Panc1 (cell line): ENCODE data around the gene IFITM1. TPM values are rescaled to one million over a fixed set of nuclear protein-coding genes. Genes with fewer than 3 reads are reported as not detected.
"Not testable (repeated sequence)": the region's sequence is repeated elsewhere in the genome, so short reads cannot be mapped to it uniquely, and the experiment has no call there.

Experiments used
- ATAC-seq: fragments of 200-7000 bp; cut with Tn5 transposase; 2 replicates; pipeline ENCODE4 v1.9.1; 2020; ENCODE audit warnings: mild to moderate bottlenecking, moderate library complexity
- BruUV-seq: library from RNA; stranded (reverse); fragments of 400-500 nt; replicated peaks from 2 replicates; lab custom pipeline; 2021; lab: Mats Ljungman, UMichigan
- CTCF ChIA-PET: fragments of 300-600 bp; sonication (Branson Sonifier 250); formaldehyde crosslinking; loops from one replicate; lab custom pipeline; 2022; ENCODE audit warnings: antibody characterized with exemption; lab: Charles Lee
- POLR2A ChIA-PET: fragments of 300-600 bp; sonication (Branson Sonifier 250); formaldehyde crosslinking; loops from one replicate; lab custom pipeline; 2022; ENCODE audit warnings: antibody characterized with exemption; lab: Charles Lee
- DNase-seq: peaks from one replicate; pipeline ENCODE4 v3.0.0-alpha.2; 2010; ENCODE audit warnings: low read depth, low spot score
- H3K27ac ChIP-seq: 2 replicates; pipeline ENCODE4 v1.5.1; 2011; ENCODE audit warnings: mild to moderate bottlenecking, low read length, inconsistent platforms
- H3K27me3 ChIP-seq: fragments of 200-500 bp; sonication (Bioruptor generic); 2 replicates; pipeline ENCODE4 v1.6.0; 2014; ENCODE audit warnings: low read length, inconsistent platforms; ENCODE audit not compliant: control insufficient read depth, insufficient read depth
- H3K36me3 ChIP-seq: fragments of 200-500 bp; sonication (Bioruptor generic); 2 replicates; pipeline ENCODE4 v1.5.1; 2014; ENCODE audit warnings: inconsistent platforms, mild to moderate bottlenecking, low read length, moderate library complexity; ENCODE audit not compliant: control insufficient read depth, insufficient read depth
- H3K4me1 ChIP-seq: 2 replicates; pipeline ENCODE4 v1.5.1; 2011; ENCODE audit warnings: inconsistent platforms, mild to moderate bottlenecking, low read length, moderate library complexity; ENCODE audit not compliant: control insufficient read depth, insufficient read depth
- H3K4me3 ChIP-seq, 2 experiments: 2 replicates each; pipeline ENCODE4 v1.5.1; 2011 to 2012; ENCODE audit warnings: low read depth in 2 of 2, low read length in 2 of 2, mild to moderate bottlenecking in 2 of 2, inconsistent platforms in 1 of 2, moderate library complexity in 1 of 2
- H3K9me3 ChIP-seq: fragments of 200-500 bp; sonication (Bioruptor generic); 2 replicates; pipeline ENCODE4 v1.5.1; 2014; ENCODE audit warnings: low read depth, mild to moderate bottlenecking, inconsistent platforms, low read length, moderate library complexity; ENCODE audit not compliant: control insufficient read depth, insufficient read depth
- CTCF ChIP-seq: fragments of 450-650 bp; IDR thresholded peaks from 2 replicates; pipeline ENCODE4 v1.5.1; 2017; ENCODE audit warnings: mild to moderate bottlenecking
- POLR2AphosphoS5 ChIP-seq: IDR thresholded peaks from 2 replicates; pipeline ENCODE4 v1.6.1; 2012; ENCODE audit warnings: mild to moderate bottlenecking, low read depth, low read length, moderate library complexity
- REST ChIP-seq, 2 experiments: IDR thresholded peaks; 2 replicates each; pipeline ENCODE4 v1.6.1; 2011 to 2012; ENCODE audit warnings: low read depth in 2 of 2, control low read depth in 1 of 2, low read length in 1 of 2, mild to moderate bottlenecking in 1 of 2, moderate library complexity in 1 of 2; ENCODE audit not compliant: insufficient read depth in 1 of 2
- SIN3A ChIP-seq: IDR thresholded peaks from 2 replicates; pipeline ENCODE4 v1.6.1; 2012; ENCODE audit warnings: low read depth, mild to moderate bottlenecking, low read length, moderate library complexity, borderline replicate concordance; ENCODE audit not compliant: insufficient read depth
- TCF7L2 ChIP-seq: IDR thresholded peaks from 2 replicates; pipeline ENCODE4 v1.6.1; 2011; ENCODE audit warnings: mild to moderate bottlenecking, low read depth, low read length, inconsistent platforms
- in situ Hi-C: cut with HindIII; loops from 2 replicates; pipeline ENCODE4 v1.10.0; 2016; ENCODE audit warnings: low sequenced_read_pairs, low pct_unique_long_range_greater_than_20kb
- intact Hi-C: fragments of 100-400 bp; cut with micrococcal nuclease; formaldehyde crosslinking; loops from one replicate; pipeline ENCODE4 v1.10.0; 2022; ENCODE audit not compliant: unreplicated experiment
- total RNA-seq: library from RNA; stranded (reverse); gene quantifications from one replicate; pipeline ENCODE4 v1.2.1, GENCODE V29; 2021; ENCODE audit not compliant: unreplicated experiment

Gene IFITM1
- total RNA-seq, 1 experiment from 2014 or later, result 66.3 TPM

GRCh38 chr11:316031-316701 is 2.3 kb downstream of the IFITM1 start:
- no peak for ATAC-seq
- no peaks in the 10 kb centered on the region; the same call in 1 of the 2 replicates for H3K36me3 ChIP-seq
- BruUV-seq, result no TSS peak
- TF ChIP-seq SIN3A (no peak), TCF7L2 (no peak)
- H3K4me3 ChIP-seq, result peak overlapping the region; percentile 22 to 69
- POLR2A ChIA-PET, result interaction anchor here (0.7 to 1.1 kb wide), 2 partner anchors 101 to 131 kb away, joined by 3 read pairs; no protein-coding TSS in a partner anchor
- DNase-seq, result no peak
- H3K4me1 ChIP-seq, result peaks cover 52% of the 10 kb centered on the region
- CTCF ChIA-PET, result interaction anchor here (0.8 kb wide), 1 partner anchor 39 kb away, joined by 7 read pairs; no protein-coding TSS in a partner anchor
- in situ Hi-C loops (no loop called here), intact Hi-C loops (no loop called here)
- no peaks in the 10 kb centered on the region; the same call in 1 of the 2 replicates for H3K27me3 ChIP-seq
- no peaks in the 10 kb centered on the region for H3K9me3 ChIP-seq
- H3K27ac ChIP-seq, result peak overlapping the region; percentile 87

- Histone ChIP-seq H3K4me1 (peaks cover 48% of the 10 kb centered on the region), H3K27me3 (no peaks in the 10 kb centered on the region; the same call in 1 of the 2 replicates), H3K4me3 (peak overlapping the region; percentile 22 to 69), H3K9me3 (no peaks in the 10 kb centered on the region), H3K27ac (peak overlapping the region; percentile 87), H3K36me3 (no peaks in the 10 kb centered on the region; the same call in 1 of the 2 replicates)
- DNase-seq, result no peak
- BruUV-seq, result no TSS peak
- ChIA-PET CTCF (interaction anchor here (0.8 kb wide), 1 partner anchor 39 kb away, joined by 7 read pairs; no protein-coding TSS in a partner anchor), POLR2A (interaction anchor here (0.7 to 1.3 kb wide), 3 partner anchors 22 to 131 kb away, joined by 3 to 4 read pairs (median 3); no protein-coding TSS in a partner anchor)
- in situ Hi-C loops, result no loop called here
- intact Hi-C loops, result no loop called here
- no peak for ATAC-seq
- TF ChIP-seq CTCF (no peak), TCF7L2 (no peak), SIN3A (no peak), REST (IDR thresholded peaks at IDR 0.05; ENCODE audit: insufficient read depth in 1 of 2, low read depth in 2 of 2, low read length in 1 of 2) (no peak), POLR2AphosphoS5 (no peak)
Observed at GRCh38 chr11:316891-317301, 3.1 kb downstream of the IFITM1 start.

- Histone ChIP-seq H3K27ac (peak overlapping the region; percentile 87), H3K4me1 (peaks cover 39% of the 10 kb centered on the region), H3K4me3 (peak overlapping the region; percentile 23 to 69; a peak in 3 of 4 replicates)
- DNase-seq, CTCF ChIA-PET, BruUV-seq, H3K36me3 ChIP-seq, intact Hi-C loops, H3K9me3 ChIP-seq, ATAC-seq, in situ Hi-C loops, H3K27me3 ChIP-seq: not testable (repeated sequence)
- POLR2A ChIA-PET, result interaction anchor here (1.3 kb wide), 1 partner anchor 21 kb away, joined by 4 read pairs; no protein-coding TSS in a partner anchor
Observed at GRCh38 chr11:317668-318404, 4.0 kb downstream of the IFITM1 start.

- DNase-seq, in situ Hi-C loops, H3K27me3 ChIP-seq, H3K9me3 ChIP-seq, H3K36me3 ChIP-seq, intact Hi-C loops, BruUV-seq, POLR2A ChIA-PET, CTCF ChIA-PET: not testable (repeated sequence)
- peaks cover 32% of the 10 kb centered on the region for H3K4me1 ChIP-seq
- peak overlapping the region; percentile 95; the same call in 1 of the 2 replicates for H3K27ac ChIP-seq
- H3K4me3 ChIP-seq, result peak overlapping the region; percentile 64 to 69
- peak; percentile 39 for ATAC-seq
Observed at GRCh38 chr11:318405-319120, 4.7 kb downstream of the IFITM1 start.
